MM.1S (cell line): ENCODE measurements around the gene VPS18.

Experiments
- DNase-seq: peaks from one replicate; pipeline ENCODE4 v3.0.0-alpha.2; 2015
- H2AFZ ChIP-seq: fragments of 300-600 bp; sonication (generic); 2 replicates; pipeline ENCODE4 v1.6.0; 2016; ENCODE audit warnings: antibody characterized with exemption, low read length
- H3F3A ChIP-seq: fragments of 300-600 bp; sonication (generic); 2 replicates; pipeline ENCODE4 v1.6.1; 2016; ENCODE audit warnings: mild to moderate bottlenecking, antibody characterized with exemption, low read length, moderate library complexity, mixed read lengths; ENCODE audit not compliant: insufficient read depth
- H3K27ac ChIP-seq: fragments of 300-600 bp; sonication (generic); 2 replicates; pipeline ENCODE4 v1.5.1; 2016; ENCODE audit warnings: mild to moderate bottlenecking, low read length
- H3K27me3 ChIP-seq: fragments of 300-600 bp; sonication (generic); replicated peaks from 2 replicates; pipeline ENCODE4 v1.6.0; 2016; ENCODE audit warnings: low read length; ENCODE audit not compliant: insufficient read depth
- H3K36me3 ChIP-seq: fragments of 300-600 bp; sonication (generic); replicated peaks from 2 replicates; pipeline ENCODE4 v1.6.1; 2016; ENCODE audit warnings: mild to moderate bottlenecking, low read length, mixed read lengths; ENCODE audit not compliant: insufficient read depth
- H3K4me1 ChIP-seq: fragments of 300-600 bp; sonication (generic); 2 replicates; pipeline ENCODE4 v1.6.1; 2016; ENCODE audit warnings: low read length, mixed read lengths
- H3K4me2 ChIP-seq: fragments of 300-600 bp; sonication (generic); 2 replicates; pipeline ENCODE4 v1.6.0; 2016; ENCODE audit warnings: low read depth, low read length
- H3K4me3 ChIP-seq: fragments of 300-600 bp; sonication (generic); 2 replicates; pipeline ENCODE4 v1.5.1; 2016; ENCODE audit warnings: low read length, mixed read lengths
- H3K79me2 ChIP-seq: fragments of 300-600 bp; sonication (generic); 2 replicates; pipeline ENCODE4 v1.6.1; 2016; ENCODE audit warnings: mixed run types, low read length, mixed read lengths
- H3K9ac ChIP-seq: fragments of 300-600 bp; sonication (generic); 2 replicates; pipeline ENCODE4 v1.6.1; 2016; ENCODE audit warnings: low read length, mixed read lengths
- H3K9me2 ChIP-seq: fragments of 300-600 bp; sonication (generic); replicated peaks from 2 replicates; pipeline ENCODE4 v1.6.1; 2016; ENCODE audit warnings: mild to moderate bottlenecking, low read length, mixed read lengths; ENCODE audit not compliant: insufficient read depth
- H3K9me3 ChIP-seq: fragments of 300-600 bp; sonication (generic); replicated peaks from 2 replicates; pipeline ENCODE4 v1.6.1; 2016; ENCODE audit warnings: mild to moderate bottlenecking, low read length, mixed read lengths; ENCODE audit not compliant: insufficient read depth
- H4K20me1 ChIP-seq: fragments of 300-600 bp; sonication (generic); 2 replicates; pipeline ENCODE4 v1.6.1; 2016; ENCODE audit warnings: mild to moderate bottlenecking, low read length, moderate library complexity, mixed read lengths; ENCODE audit not compliant: insufficient read depth
- EZH2 ChIP-seq: fragments of 300-600 bp; sonication (generic); optimal IDR thresholded peaks from 2 replicates; pipeline ENCODE3; 2017; ENCODE audit warnings: low read depth, mild to moderate bottlenecking, antibody characterized with exemption, low read length, mixed read lengths
- EZH2phosphoT487 ChIP-seq: fragments of 300-600 bp; sonication (generic); IDR thresholded peaks from 2 replicates; pipeline ENCODE4 v1.6.1; 2018; ENCODE audit warnings: antibody characterized with exemption, low read length
- TF ChIP-seq, protein P1 (sequence below): fragments of 300-600 bp; sonication (generic); IDR thresholded peaks from 2 replicates; pipeline ENCODE4 v1.5.1; 2016; ENCODE audit warnings: antibody characterized with exemption, low read length, mixed read lengths

The VPS18 gene

DNA sequence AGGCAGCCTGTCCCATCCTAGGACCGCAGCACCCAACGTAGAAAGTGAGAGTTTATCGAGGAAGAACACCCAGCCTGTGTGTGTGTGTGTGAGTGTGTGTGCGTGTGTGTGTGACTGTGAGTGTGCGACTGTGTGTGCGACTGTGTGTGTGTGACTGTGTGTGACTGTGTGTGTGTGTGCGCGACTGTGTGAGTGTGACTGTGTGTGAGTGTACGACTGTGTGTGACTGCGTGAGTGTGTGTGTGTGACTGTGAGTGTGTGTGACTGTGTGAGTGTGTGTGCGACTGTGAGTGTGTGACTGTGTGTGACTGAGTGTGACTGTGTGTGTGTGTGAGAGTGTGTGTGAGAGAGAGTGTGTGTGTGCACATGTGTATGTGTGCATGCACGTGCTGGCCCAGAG is 19.8 kb downstream of the VPS18 start:
- DNase-seq = no peak
- Histone ChIP-seq H3K79me2 (no peaks in the 10 kb centered on the region), H3K4me2 (no peak overlapping the region), H3F3A (no peaks in the 10 kb centered on the region), H3K9ac (no peak overlapping the region), H2AFZ (no peak overlapping the region), H3K9me2 (no peaks in the 10 kb centered on the region), H3K9me3 (no peaks in the 10 kb centered on the region), H3K36me3 (no peaks in the 10 kb centered on the region), H3K27ac (no peak overlapping the region), H3K27me3 (no peaks in the 10 kb centered on the region), H4K20me1 (no peaks in the 10 kb centered on the region), H3K4me1 (no peaks in the 10 kb centered on the region), H3K4me3 (no peak overlapping the region)
- no peak for TF ChIP-seq EZH2phosphoT487
- TF ChIP-seq EZH2 = no peak
- TF ChIP-seq, protein P1, sequence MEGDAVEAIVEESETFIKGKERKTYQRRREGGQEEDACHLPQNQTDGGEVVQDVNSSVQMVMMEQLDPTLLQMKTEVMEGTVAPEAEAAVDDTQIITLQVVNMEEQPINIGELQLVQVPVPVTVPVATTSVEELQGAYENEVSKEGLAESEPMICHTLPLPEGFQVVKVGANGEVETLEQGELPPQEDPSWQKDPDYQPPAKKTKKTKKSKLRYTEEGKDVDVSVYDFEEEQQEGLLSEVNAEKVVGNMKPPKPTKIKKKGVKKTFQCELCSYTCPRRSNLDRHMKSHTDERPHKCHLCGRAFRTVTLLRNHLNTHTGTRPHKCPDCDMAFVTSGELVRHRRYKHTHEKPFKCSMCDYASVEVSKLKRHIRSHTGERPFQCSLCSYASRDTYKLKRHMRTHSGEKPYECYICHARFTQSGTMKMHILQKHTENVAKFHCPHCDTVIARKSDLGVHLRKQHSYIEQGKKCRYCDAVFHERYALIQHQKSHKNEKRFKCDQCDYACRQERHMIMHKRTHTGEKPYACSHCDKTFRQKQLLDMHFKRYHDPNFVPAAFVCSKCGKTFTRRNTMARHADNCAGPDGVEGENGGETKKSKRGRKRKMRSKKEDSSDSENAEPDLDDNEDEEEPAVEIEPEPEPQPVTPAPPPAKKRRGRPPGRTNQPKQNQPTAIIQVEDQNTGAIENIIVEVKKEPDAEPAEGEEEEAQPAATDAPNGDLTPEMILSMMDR = no peak

DNA sequence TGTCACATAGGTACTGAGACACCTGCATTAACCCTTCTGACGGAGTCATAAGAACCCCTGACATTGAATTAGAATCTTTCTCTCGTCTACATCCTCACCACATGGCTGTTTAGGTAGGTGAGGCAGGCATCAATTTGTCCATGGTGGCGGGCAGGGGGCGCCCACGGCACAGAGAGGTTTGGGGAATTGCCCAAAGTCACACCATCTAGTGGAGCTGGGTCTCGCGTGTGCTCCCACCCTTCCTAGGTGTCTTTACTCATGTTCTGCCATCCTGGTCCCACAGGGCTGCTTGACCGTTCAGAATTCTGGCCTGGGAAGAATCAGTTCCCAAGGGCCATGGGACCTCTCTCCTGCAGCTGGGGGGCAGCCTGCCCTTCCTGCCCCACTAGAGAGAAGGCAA is 20.2 kb downstream of the VPS18 start:
- H3F3A ChIP-seq = no peaks in the 10 kb centered on the region
- H3K27ac ChIP-seq = no peak overlapping the region
- no peak overlapping the region for H2AFZ ChIP-seq
- no peak for DNase-seq
- H3K4me3 ChIP-seq = no peak overlapping the region
- no peaks in the 10 kb centered on the region for H3K9me3 ChIP-seq
- H3K27me3 ChIP-seq = no peaks in the 10 kb centered on the region
- no peak for TF ChIP-seq EZH2
- TF ChIP-seq, protein P1 = peak; percentile 41
- H4K20me1 ChIP-seq = no peaks in the 10 kb centered on the region
- H3K36me3 ChIP-seq = no peaks in the 10 kb centered on the region
- H3K4me1 ChIP-seq = no peaks in the 10 kb centered on the region
- H3K9me2 ChIP-seq = no peaks in the 10 kb centered on the region
- H3K4me2 ChIP-seq = no peak overlapping the region
- no peak overlapping the region for H3K9ac ChIP-seq
- H3K79me2 ChIP-seq = no peaks in the 10 kb centered on the region

DNA sequence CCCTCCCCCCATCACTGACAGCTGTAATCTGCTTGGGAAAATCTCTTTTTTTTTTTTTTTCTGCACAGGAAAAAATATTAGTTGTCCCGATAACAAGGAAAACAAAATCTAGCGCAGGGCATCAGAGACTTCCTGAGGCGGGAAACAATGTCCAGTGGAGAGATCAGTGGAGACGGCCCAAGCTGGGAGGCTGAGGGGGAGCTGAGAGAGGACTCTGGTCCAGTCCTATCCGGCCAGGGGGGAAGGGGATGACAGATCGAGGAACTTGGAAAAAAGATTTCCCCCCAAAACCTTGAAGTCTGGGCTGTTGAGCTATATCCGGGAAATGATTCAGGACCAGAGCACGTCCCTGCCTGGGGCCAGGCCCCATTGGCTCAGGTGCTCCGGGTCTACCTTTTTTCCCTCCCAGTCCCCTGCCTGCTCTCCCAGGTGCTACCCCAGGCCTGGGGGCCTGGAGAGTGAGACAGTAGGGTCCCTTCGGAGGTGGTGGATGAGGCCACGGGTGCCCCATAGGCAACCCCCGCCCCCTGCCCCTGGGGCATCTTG is 20.9 kb downstream of the VPS18 start:
- Histone ChIP-seq H3K4me1 (no peaks in the 10 kb centered on the region), H4K20me1 (no peaks in the 10 kb centered on the region), H3K9me2 (no peaks in the 10 kb centered on the region), H3F3A (no peaks in the 10 kb centered on the region), H3K9me3 (no peaks in the 10 kb centered on the region), H3K4me2 (no peak overlapping the region), H2AFZ (no peak overlapping the region), H3K27ac (no peak overlapping the region), H3K36me3 (no peaks in the 10 kb centered on the region), H3K9ac (no peak overlapping the region), H3K4me3 (no peak overlapping the region), H3K27me3 (no peaks in the 10 kb centered on the region), H3K79me2 (no peaks in the 10 kb centered on the region)
- DNase-seq = no peak
- TF ChIP-seq EZH2phosphoT487 = no peak
- TF ChIP-seq, protein P1 = no peak
- TF ChIP-seq EZH2 = no peak
